ENCODE results near the gene NEK6.
A peak's percentile ranks its signal among the peaks of the same experiment; 100 is the strongest.

DNA sequence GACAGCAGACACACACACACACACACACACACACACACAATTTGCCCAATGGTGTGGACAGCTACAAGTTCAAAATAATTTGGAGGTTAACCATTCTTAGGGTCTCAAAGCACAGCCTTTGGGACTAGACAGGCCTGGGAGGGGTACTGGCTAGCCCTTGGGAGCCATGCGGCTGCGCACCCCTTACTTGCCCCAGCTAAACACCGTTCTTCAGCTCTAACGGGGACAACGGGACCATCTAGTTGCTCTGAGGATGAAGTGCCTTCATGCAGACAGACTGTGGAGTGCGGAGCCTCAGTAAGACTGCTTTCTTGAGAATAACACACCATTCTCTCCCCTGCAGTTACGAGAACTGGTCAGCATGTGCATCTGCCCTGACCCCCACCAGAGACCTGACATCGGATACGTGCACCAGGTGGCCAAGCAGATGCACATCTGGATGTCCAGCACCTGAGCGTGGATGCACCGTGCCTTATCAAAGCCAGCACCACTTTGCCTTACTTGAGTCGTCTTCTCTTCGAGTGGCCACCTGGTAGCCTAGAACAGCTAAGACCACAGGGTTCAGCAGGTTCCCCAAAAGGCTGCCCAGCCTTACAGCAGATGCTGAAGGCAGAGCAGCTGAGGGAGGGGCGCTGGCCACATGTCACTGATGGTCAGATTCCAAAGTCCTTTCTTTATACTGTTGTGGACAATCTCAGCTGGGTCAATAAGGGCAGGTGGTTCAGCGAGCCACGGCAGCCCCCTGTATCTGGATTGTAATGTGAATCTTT lies 92.9 kb downstream of the NEK6 start:
- TF ChIP-seq CTCF (IDR thresholded peaks at IDR 0.05; ENCODE audit: insufficient read depth, low read length) (no peak), POLR2AphosphoS5 (IDR thresholded peaks at IDR 0.05; ENCODE audit: low read depth) (peak; percentile 87), GABPA (IDR thresholded peaks at IDR 0.05; ENCODE audit: low read depth) (no peak)
